Body of pancreas (tissue), 4 donors: ENCODE data around the gene PCDHA10.
A peak's percentile ranks its signal among the peaks of the same experiment; 100 is the strongest.

Experiments
- CTCF ChIP-seq, 7 experiments: fragments of 450-650 bp in 4 of 7; fragments of 200-600 bp in 3 of 7; sonication (generic) in 3 of 7; IDR thresholded peaks; one replicate each; pipeline ENCODE4 v1.5.1; 2016 to 2019; ENCODE audit warnings: antibody characterized with exemption in 7 of 7
- POLR2A ChIP-seq, 3 donors: fragments of 450-650 bp; IDR thresholded peaks; one replicate each; pipeline ENCODE4 v1.6.1; 2016; ENCODE audit warnings: antibody characterized with exemption in 3 of 3, mild to moderate bottlenecking in 2 of 3

- TF ChIP-seq CTCF (IDR thresholded peaks at IDR 0.05): peak in 5 of 7 experiments; percentile 5 to 32 (median 25)
- no peak for TF ChIP-seq POLR2A (IDR thresholded peaks at IDR 0.05)
Measured at GRCh38 chr5:140875085-140876065, 19.7 kb downstream of the PCDHA10 start, which contains the start of gene PCDHA12.
